Measurements from ENCODE around the gene ARRDC3.

ARRDC3 gene

GRCh38 chr5:91369480-91369879 lies 13.6 kb downstream of the ARRDC3 start:
- H3K27me3 ChIP-seq (ENCODE audit: low read depth, low read length) = no peaks in the 10 kb centered on the region
- H2AFZ ChIP-seq (ENCODE audit: low read depth, low read length) = no peak overlapping the region
- H3K4me3 ChIP-seq (ENCODE audit: low read length) = no peak overlapping the region
- no peaks in the 10 kb centered on the region for H3K4me1 ChIP-seq (ENCODE audit: low read length)
- no peaks in the 10 kb centered on the region for H3K9me3 ChIP-seq (ENCODE audit: insufficient read depth, low read length)
- H3K79me2 ChIP-seq (ENCODE audit: low read length) = peaks cover 2% of the 10 kb centered on the region; the same call in 1 of the 2 replicates
- H3K36me3 ChIP-seq (replicated peaks; ENCODE audit: low read depth, low read length) = peaks cover 48% of the 10 kb centered on the region
- H3K9ac ChIP-seq (ENCODE audit: low read length) = no peak overlapping the region
- H3K27ac ChIP-seq (ENCODE audit: low read length) = no peak overlapping the region
- H3K4me2 ChIP-seq (ENCODE audit: low read length) = no peak overlapping the region
- peaks cover 15% of the 10 kb centered on the region; the same call in 1 of the 2 replicates for H4K20me1 ChIP-seq (ENCODE audit: insufficient read depth, low read length)
- TF ChIP-seq CTCF (IDR thresholded peaks at IDR 0.05; ENCODE audit: low read depth, low read length) (no peak), EZH2phosphoT487 (IDR thresholded peaks at IDR 0.05; ENCODE audit: low read depth) (no peak)

GRCh38 chr5:91367908-91368648 lies 15.0 kb downstream of the ARRDC3 start:
- TF ChIP-seq EZH2phosphoT487 (IDR thresholded peaks at IDR 0.05; ENCODE audit: low read depth) (no peak), CTCF (IDR thresholded peaks at IDR 0.05; ENCODE audit: low read depth, low read length) (no peak)
- Histone ChIP-seq H3K4me1 (ENCODE audit: low read length) (no peaks in the 10 kb centered on the region), H3K27me3 (ENCODE audit: low read depth, low read length) (no peaks in the 10 kb centered on the region), H3K4me3 (ENCODE audit: low read length) (no peak overlapping the region), H3K4me2 (ENCODE audit: low read length) (no peak overlapping the region), H3K9me3 (ENCODE audit: insufficient read depth, low read length) (no peaks in the 10 kb centered on the region), H3K79me2 (ENCODE audit: low read length) (peaks cover 2% of the 10 kb centered on the region; the same call in 1 of the 2 replicates), H3K9ac (ENCODE audit: low read length) (no peak overlapping the region), H3K36me3 (replicated peaks; ENCODE audit: low read depth, low read length) (peaks cover 37% of the 10 kb centered on the region), H4K20me1 (ENCODE audit: insufficient read depth, low read length) (peaks cover 15% of the 10 kb centered on the region; the same call in 1 of the 2 replicates), H3K27ac (ENCODE audit: low read length) (no peak overlapping the region), H2AFZ (ENCODE audit: low read depth, low read length) (no peak overlapping the region)

GRCh38 chr5:91367344-91367743 lies 15.8 kb downstream of the ARRDC3 start:
- no peak overlapping the region for H3K9ac ChIP-seq (ENCODE audit: low read length)

More at GRCh38 chr5:91367344-91367743, 15.8 kb downstream of the ARRDC3 start:
- no peak for TF ChIP-seq CTCF (IDR thresholded peaks at IDR 0.05; ENCODE audit: low read depth, low read length)
- TF ChIP-seq EZH2phosphoT487 (IDR thresholded peaks at IDR 0.05; ENCODE audit: low read depth) = no peak
- H3K79me2 ChIP-seq (ENCODE audit: low read length) = peaks cover 2% of the 10 kb centered on the region; the same call in 1 of the 2 replicates
- H3K4me1 ChIP-seq (ENCODE audit: low read length) = no peaks in the 10 kb centered on the region
- H4K20me1 ChIP-seq (ENCODE audit: insufficient read depth, low read length) = peaks cover 15% of the 10 kb centered on the region; the same call in 1 of the 2 replicates
- H2AFZ ChIP-seq (ENCODE audit: low read depth, low read length) = no peak overlapping the region
- no peaks in the 10 kb centered on the region for H3K9me3 ChIP-seq (ENCODE audit: insufficient read depth, low read length)
- no peaks in the 10 kb centered on the region for H3K27me3 ChIP-seq (ENCODE audit: low read depth, low read length)
- no peak overlapping the region for H3K4me3 ChIP-seq (ENCODE audit: low read length)
- H3K4me2 ChIP-seq (ENCODE audit: low read length) = no peak overlapping the region
- H3K27ac ChIP-seq (ENCODE audit: low read length) = no peak overlapping the region
- peaks cover 31% of the 10 kb centered on the region for H3K36me3 ChIP-seq (replicated peaks; ENCODE audit: low read depth, low read length)

Data from OCI-LY3 (cell line).